Measurements from ENCODE around the gene SNRNP25.

DNA sequence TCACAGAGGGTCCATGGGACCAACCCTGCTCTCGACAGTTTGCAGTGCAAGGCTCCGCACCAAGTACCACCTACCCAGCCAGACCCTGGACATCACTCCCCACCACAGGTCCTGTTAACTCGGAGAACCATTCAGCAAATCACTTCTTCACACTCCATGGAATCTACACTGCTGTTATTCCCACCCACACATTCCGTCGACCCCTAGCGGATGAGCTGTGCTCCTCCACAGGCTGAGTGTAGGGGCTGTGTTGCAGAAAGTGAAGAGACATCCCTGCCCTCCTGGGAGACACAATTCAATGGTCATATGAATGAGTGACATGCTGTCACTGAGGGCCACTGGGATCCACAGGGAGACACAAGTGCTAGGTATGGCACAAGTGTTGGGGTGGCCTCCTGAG is 51.9 kb downstream of the SNRNP25 start:
- TF ChIP-seq SUZ12 (IDR thresholded peaks at IDR 0.05): no peak
- TF ChIP-seq SP1 (IDR thresholded peaks at IDR 0.05): no peak
- no peak for TF ChIP-seq FOXK2 (IDR thresholded peaks at IDR 0.05)
- no peak for TF ChIP-seq ZNF384 (IDR thresholded peaks at IDR 0.05)
- TF ChIP-seq FOXA1 (IDR thresholded peaks at IDR 0.05): no peak
- no peak for TF ChIP-seq HDGF (IDR thresholded peaks at IDR 0.05; ENCODE audit: borderline replicate concordance)
- no peak for TF ChIP-seq BHLHE40 (IDR thresholded peaks at IDR 0.05; ENCODE audit: borderline replicate concordance)
- TF ChIP-seq NFRKB (IDR thresholded peaks at IDR 0.05): no peak
- TF ChIP-seq TARDBP (IDR thresholded peaks at IDR 0.05): no peak
- TF ChIP-seq LEF1 (IDR thresholded peaks at IDR 0.05; ENCODE audit: borderline replicate concordance): no peak
- TF ChIP-seq FOXM1 (IDR thresholded peaks at IDR 0.05; ENCODE audit: borderline replicate concordance): no peak
- TF ChIP-seq, protein P1, sequence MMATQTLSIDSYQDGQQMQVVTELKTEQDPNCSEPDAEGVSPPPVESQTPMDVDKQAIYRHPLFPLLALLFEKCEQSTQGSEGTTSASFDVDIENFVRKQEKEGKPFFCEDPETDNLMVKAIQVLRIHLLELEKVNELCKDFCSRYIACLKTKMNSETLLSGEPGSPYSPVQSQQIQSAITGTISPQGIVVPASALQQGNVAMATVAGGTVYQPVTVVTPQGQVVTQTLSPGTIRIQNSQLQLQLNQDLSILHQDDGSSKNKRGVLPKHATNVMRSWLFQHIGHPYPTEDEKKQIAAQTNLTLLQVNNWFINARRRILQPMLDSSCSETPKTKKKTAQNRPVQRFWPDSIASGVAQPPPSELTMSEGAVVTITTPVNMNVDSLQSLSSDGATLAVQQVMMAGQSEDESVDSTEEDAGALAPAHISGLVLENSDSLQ (IDR thresholded peaks at IDR 0.05): no peak
- no peak for TF ChIP-seq ARNT (IDR thresholded peaks at IDR 0.05)
- no peak for TF ChIP-seq L3MBTL2 (conservative IDR thresholded peaks at IDR 0.05)
